Activated CD8-positive, alpha-beta T cell treated with anti-CD3 and anti-CD28 coated beads for 36 hours (primary cell): Measurements from ENCODE around the gene ARHGAP4. TPM values are rescaled to one million over a fixed set of nuclear protein-coding genes. Genes with fewer than 3 reads are reported as not detected.

Experiments used
- ATAC-seq: fragments of 200-7000 bp; cut with Tn5 transposase; one replicate; pipeline ENCODE4 v1.10.0; 2021; ENCODE audit warnings: mild to moderate bottlenecking, moderate library complexity
- CTCF ChIA-PET: fragments of 350-600 bp; sonication (Branson Sonifier 250); formaldehyde crosslinking; loops from one replicate; lab custom pipeline; 2021; ENCODE audit warnings: antibody characterized with exemption; lab: Charles Lee
- POLR2A ChIA-PET: fragments of 350-600 bp; sonication (Branson Sonifier 250); formaldehyde crosslinking; loops from one replicate; lab custom pipeline; 2021; ENCODE audit warnings: antibody characterized with exemption; lab: Charles Lee
- DNase-seq: peaks from one replicate; pipeline ENCODE4 v3.0.0-alpha.2; 2020
- H3K27ac Mint-ChIP-seq: one replicate; pipeline ENCODE4 v1.8.0; 2021; ENCODE audit warnings: mild to moderate bottlenecking, mixed read lengths
- H3K27me3 Mint-ChIP-seq: one replicate; pipeline ENCODE4 v1.8.0; 2021; ENCODE audit warnings: mixed read lengths
- H3K36me3 Mint-ChIP-seq: one replicate; pipeline ENCODE4 v1.8.0; 2021; ENCODE audit warnings: low read depth, mixed read lengths
- H3K4me1 Mint-ChIP-seq: one replicate; pipeline ENCODE4 v1.8.0; 2021; ENCODE audit warnings: low read depth, mixed read lengths
- H3K4me3 Mint-ChIP-seq: one replicate; pipeline ENCODE4 v1.8.0; 2021; ENCODE audit warnings: mild to moderate bottlenecking, moderate library complexity, mixed read lengths
- H3K9me3 Mint-ChIP-seq: one replicate; pipeline ENCODE4 v1.8.0; 2021; ENCODE audit warnings: mixed read lengths
- intact Hi-C: fragments of 100-400 bp; cut with micrococcal nuclease; formaldehyde crosslinking; loops from one replicate; pipeline ENCODE4 v1.10.0; 2022
- total RNA-seq, 2 experiments: library from RNA; stranded (reverse); gene quantifications; one replicate each; pipeline ENCODE4 v1.2.3, GENCODE V29; 2021
- TF ChIP-seq, protein P1 (sequence below): fragments of 200-600 bp; IDR thresholded peaks from one replicate; pipeline ENCODE4 v1.8.0; 2022; ENCODE audit warnings: antibody characterized with exemption, mild to moderate bottlenecking

The ARHGAP4 gene
- total RNA-seq, 2 experiments from 2014 or later: 128 to 130 TPM

DNA sequence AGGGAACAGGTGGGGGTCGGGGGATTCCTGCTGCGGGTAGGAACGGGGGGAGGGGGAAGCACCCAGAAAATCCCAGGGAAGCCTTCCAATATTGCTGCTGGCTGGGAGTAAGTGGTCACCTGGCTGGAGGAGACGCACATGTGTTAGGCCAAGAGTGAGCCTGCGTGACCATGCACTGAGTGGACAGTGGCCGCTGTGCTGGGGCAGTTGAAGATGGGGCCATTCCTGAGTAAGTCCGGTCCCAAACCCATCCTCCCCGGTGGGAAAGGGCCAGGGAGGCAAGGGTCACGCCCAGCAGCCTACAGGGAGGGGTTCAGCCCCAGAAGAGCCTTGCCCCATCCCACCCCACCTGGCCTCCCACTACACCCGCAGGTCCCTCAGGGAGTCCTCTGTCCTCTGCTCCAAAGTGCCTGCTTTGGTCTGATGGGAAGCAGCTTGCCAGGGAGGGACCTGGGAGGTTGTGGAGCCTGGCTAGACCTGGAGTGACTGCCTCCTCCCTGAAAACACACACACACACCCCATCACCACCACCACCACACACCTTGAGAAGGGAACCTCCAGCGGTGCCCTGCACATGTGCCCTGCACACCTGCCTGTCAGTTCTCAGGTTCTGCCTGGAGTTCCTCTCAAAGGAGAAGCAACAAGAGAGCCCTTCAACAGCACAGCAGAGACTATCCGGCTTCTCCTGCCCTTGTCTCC lies 46.2 kb downstream of the ARHGAP4 start:
- Mint-ChIP-seq H3K27ac (no peak overlapping the region), H3K27me3 (peaks cover 26% of the 10 kb centered on the region), H3K9me3 (no peaks in the 10 kb centered on the region), H3K4me3 (no peak overlapping the region), H3K36me3 (no peaks in the 10 kb centered on the region), H3K4me1 (peaks cover 17% of the 10 kb centered on the region)
- TF ChIP-seq, protein P1, sequence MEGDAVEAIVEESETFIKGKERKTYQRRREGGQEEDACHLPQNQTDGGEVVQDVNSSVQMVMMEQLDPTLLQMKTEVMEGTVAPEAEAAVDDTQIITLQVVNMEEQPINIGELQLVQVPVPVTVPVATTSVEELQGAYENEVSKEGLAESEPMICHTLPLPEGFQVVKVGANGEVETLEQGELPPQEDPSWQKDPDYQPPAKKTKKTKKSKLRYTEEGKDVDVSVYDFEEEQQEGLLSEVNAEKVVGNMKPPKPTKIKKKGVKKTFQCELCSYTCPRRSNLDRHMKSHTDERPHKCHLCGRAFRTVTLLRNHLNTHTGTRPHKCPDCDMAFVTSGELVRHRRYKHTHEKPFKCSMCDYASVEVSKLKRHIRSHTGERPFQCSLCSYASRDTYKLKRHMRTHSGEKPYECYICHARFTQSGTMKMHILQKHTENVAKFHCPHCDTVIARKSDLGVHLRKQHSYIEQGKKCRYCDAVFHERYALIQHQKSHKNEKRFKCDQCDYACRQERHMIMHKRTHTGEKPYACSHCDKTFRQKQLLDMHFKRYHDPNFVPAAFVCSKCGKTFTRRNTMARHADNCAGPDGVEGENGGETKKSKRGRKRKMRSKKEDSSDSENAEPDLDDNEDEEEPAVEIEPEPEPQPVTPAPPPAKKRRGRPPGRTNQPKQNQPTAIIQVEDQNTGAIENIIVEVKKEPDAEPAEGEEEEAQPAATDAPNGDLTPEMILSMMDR: no peak
- ChIA-PET CTCF (no interaction called here), POLR2A (no interaction called here)
- intact Hi-C loops: no loop called here
- DNase-seq (no peak), ATAC-seq (no peak)

DNA sequence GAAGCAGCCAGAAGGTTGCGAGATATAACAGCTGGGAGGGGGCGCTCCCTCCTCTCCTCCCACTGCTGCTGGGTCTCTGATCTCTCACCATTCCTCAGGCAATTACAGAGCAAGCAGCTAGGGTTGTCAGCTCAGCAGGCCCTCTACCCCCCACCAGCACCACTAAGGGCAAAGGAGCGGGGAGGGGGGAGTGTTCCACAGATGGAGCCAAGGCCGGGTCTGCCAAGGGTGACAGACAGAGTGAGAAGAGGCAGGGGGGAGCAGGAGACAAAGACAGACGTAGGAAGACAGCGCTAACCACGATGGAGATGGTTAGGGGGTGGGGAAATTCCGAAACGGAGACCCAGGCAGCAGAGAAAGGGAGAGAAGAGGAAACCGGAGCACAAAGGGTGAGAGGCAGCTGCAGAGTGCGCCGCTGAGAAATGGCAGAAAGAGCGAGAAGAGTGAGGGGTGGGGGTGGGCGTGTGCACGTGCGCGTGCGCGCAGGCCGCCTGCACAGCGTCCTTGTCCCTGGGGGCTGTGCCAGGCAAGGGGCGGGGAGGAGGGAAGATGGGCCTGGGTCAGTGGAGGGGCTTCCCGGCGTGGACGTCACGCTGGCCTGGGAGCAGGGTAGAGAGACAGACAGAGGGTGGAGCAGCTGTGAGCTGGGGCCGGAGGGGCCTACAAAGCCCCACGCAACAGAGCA lies 47.0 kb downstream of the ARHGAP4 start:
- peak overlapping the region; percentile 23 for H3K4me3 Mint-ChIP-seq
- ATAC-seq: peak; percentile 67
- ChIA-PET CTCF (interaction anchor here (1.0 kb wide), 1 partner anchor 46 kb away, joined by 3 read pairs; no protein-coding TSS in a partner anchor), POLR2A (no interaction called here)
- H3K4me1 Mint-ChIP-seq: peaks cover 16% of the 10 kb centered on the region
- intact Hi-C loops: no loop called here
- peaks cover 21% of the 10 kb centered on the region for H3K27me3 Mint-ChIP-seq
- H3K27ac Mint-ChIP-seq: no peak overlapping the region
- TF ChIP-seq, protein P1: no peak
- DNase-seq: peak; percentile 55
- H3K36me3 Mint-ChIP-seq: no peaks in the 10 kb centered on the region
- no peaks in the 10 kb centered on the region for H3K9me3 Mint-ChIP-seq

DNA sequence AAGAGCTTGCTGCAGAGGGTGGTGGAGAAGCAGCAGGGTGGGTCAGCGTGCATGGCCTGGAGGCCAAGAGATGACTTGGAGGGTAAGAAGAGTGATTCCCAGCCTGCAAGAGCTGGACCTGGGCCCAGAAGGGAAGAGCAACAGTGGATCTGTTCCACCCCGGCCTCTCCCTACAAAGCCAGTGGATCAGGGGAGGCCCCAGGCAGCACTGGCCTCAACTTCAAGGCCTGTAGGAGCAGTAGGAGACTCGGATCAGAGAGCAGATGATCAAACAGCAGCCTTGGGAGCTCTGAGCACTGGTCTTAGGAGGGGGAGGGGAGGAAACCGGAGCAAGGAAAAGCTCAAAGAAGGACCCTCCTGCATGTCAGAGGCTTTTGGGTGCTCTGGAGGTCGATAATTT lies 47.7 kb downstream of the ARHGAP4 start:
- H3K27me3 Mint-ChIP-seq: peaks cover 19% of the 10 kb centered on the region
- TF ChIP-seq, protein P1: no peak
- intact Hi-C loops: no loop called here
- H3K27ac Mint-ChIP-seq: no peak overlapping the region
- no peak overlapping the region for H3K4me3 Mint-ChIP-seq
- ATAC-seq (no peak), DNase-seq (no peak)
- H3K9me3 Mint-ChIP-seq: no peaks in the 10 kb centered on the region
- peaks cover 16% of the 10 kb centered on the region for H3K4me1 Mint-ChIP-seq
- ChIA-PET POLR2A (no interaction called here), CTCF (interaction anchor here (1.0 kb wide), 2 partner anchors 11 to 47 kb away, joined by 3 read pairs; no protein-coding TSS in a partner anchor)
- no peaks in the 10 kb centered on the region for H3K36me3 Mint-ChIP-seq

DNA sequence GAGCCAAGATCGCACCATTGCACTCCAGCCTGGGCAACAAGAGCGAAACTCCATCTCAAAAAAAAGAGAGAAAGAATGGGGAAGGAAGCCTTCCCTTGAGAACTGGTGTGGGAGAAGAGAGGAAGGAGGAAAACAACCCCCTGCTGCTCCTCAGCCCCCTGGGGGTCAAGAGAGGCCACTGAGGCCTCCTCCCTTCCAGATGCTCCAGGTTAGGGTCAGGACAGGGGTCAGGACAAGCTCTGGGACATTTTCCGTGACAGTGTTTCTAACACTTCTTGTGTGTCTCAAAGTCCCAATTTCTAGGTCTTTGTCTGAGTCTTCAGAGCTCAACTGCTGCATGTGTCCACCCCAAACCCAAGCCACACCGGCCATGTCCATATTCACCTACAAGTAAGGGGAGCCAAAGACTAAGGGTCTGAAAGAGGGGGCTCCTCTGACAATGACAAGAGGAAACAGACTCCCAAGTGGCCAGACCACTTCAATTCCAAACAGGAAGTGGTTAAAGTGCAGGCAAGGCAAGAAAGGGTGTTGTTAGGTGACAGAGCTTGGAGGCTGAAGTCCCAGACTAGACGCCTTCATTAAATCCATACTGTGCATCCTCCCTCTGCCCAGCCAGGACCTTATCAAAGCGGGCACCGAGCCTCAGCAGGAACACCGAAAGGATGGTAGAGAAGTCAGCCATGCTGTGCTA lies 48.3 kb downstream of the ARHGAP4 start:
- POLR2A ChIA-PET: no interaction called here
- peaks cover 16% of the 10 kb centered on the region for H3K4me1 Mint-ChIP-seq
- DNase-seq: no peak
- no peak for ATAC-seq
- H3K9me3 Mint-ChIP-seq: no peaks in the 10 kb centered on the region
- intact Hi-C loops: no loop called here
- no peak overlapping the region for H3K4me3 Mint-ChIP-seq
- no peaks in the 10 kb centered on the region for H3K36me3 Mint-ChIP-seq
- CTCF ChIA-PET: interaction anchor here (1.0 kb wide), 2 partner anchors 12 to 47 kb away, joined by 3 read pairs; no protein-coding TSS in a partner anchor
- H3K27me3 Mint-ChIP-seq: peaks cover 19% of the 10 kb centered on the region
- TF ChIP-seq, protein P1: no peak
- no peak overlapping the region for H3K27ac Mint-ChIP-seq
